Neutrophil (primary cell): ENCODE measurements around the gene SORCS2.

Experiments used
- H3K27ac ChIP-seq: fragments of 200-600 bp; sonication (generic); 2 replicates; pipeline ENCODE4 v1.5.1; 2016; ENCODE audit warnings: mild to moderate bottlenecking, moderate library complexity
- H3K27me3 ChIP-seq: fragments of 200-600 bp; sonication (generic); 2 replicates; pipeline ENCODE4 v1.6.0; 2016; ENCODE audit warnings: mild to moderate bottlenecking
- H3K36me3 ChIP-seq: fragments of 200-600 bp; sonication (generic); 2 replicates; pipeline ENCODE4 v1.5.1; 2017
- H3K4me1 ChIP-seq, 2 experiments: fragments of 200-600 bp in 1 of 2; sonication (generic) in 1 of 2; 1 replicate in 1 of 2; 2 replicates in 1 of 2; pipeline versions ENCODE4 v1.5.1 to v1.6.1; 2013 to 2016; ENCODE audit warnings: low read depth in 1 of 2, low read length in 1 of 2, mild to moderate bottlenecking in 1 of 2, moderate library complexity in 1 of 2; ENCODE audit not compliant: control insufficient read depth in 1 of 2, insufficient read depth in 1 of 2
- H3K4me3 ChIP-seq, 2 experiments: fragments of 200-600 bp in 1 of 2; sonication (generic) in 1 of 2; 1 replicate in 1 of 2; 2 replicates in 1 of 2; pipeline ENCODE4 v1.5.1; 2013 to 2016; ENCODE audit warnings: low read depth in 1 of 2, low read length in 1 of 2, mild to moderate bottlenecking in 1 of 2, moderate library complexity in 1 of 2
- H3K9me3 ChIP-seq: fragments of 200-600 bp; sonication (generic); 2 replicates; pipeline ENCODE4 v1.5.1; 2016
- CTCF ChIP-seq: fragments of 200-600 bp; sonication (generic); IDR thresholded peaks from 2 replicates; pipeline ENCODE4 v1.5.1; 2016; ENCODE audit warnings: antibody characterized with exemption

The SORCS2 gene

GRCh38 chr4:7556558-7556957 is 364.2 kb downstream of the SORCS2 start:
- Histone ChIP-seq H3K9me3 (no peaks in the 10 kb centered on the region), H3K4me1 (no peaks in the 10 kb centered on the region), H3K36me3 (no peaks in the 10 kb centered on the region), H3K27me3 (no peaks in the 10 kb centered on the region), H3K27ac (no peak overlapping the region), H3K4me3 (no peak overlapping the region)
- TF ChIP-seq CTCF = no peak

GRCh38 chr4:7557456-7557855 is 365.1 kb downstream of the SORCS2 start:
- TF ChIP-seq CTCF = no peak
- Histone ChIP-seq H3K36me3 (no peaks in the 10 kb centered on the region), H3K4me1 (no peaks in the 10 kb centered on the region), H3K4me3 (no peak overlapping the region), H3K27ac (no peak overlapping the region), H3K27me3 (no peaks in the 10 kb centered on the region), H3K9me3 (no peaks in the 10 kb centered on the region)

- H3K27me3 ChIP-seq = no peaks in the 10 kb centered on the region
Observed at GRCh38 chr4:7558436-7558835, 366.1 kb downstream of the SORCS2 start.

GRCh38 chr4:7559316-7559715 is 367.0 kb downstream of the SORCS2 start:
- no peaks in the 10 kb centered on the region for H3K27me3 ChIP-seq
- H3K9me3 ChIP-seq = no peaks in the 10 kb centered on the region
- H3K27ac ChIP-seq = no peak overlapping the region
- H3K36me3 ChIP-seq = no peaks in the 10 kb centered on the region
- TF ChIP-seq CTCF = no peak
- no peaks in the 10 kb centered on the region for H3K4me1 ChIP-seq
- no peak overlapping the region for H3K4me3 ChIP-seq

More at GRCh38 chr4:7558436-7558835, 366.1 kb downstream of the SORCS2 start:
- no peak for TF ChIP-seq CTCF
- Histone ChIP-seq H3K36me3 (no peaks in the 10 kb centered on the region), H3K4me1 (no peaks in the 10 kb centered on the region), H3K9me3 (no peaks in the 10 kb centered on the region), H3K27ac (no peak overlapping the region), H3K4me3 (no peak overlapping the region)

GRCh38 chr4:7559741-7560395 is 367.5 kb downstream of the SORCS2 start:
- H3K9me3 ChIP-seq = no peaks in the 10 kb centered on the region
- H3K36me3 ChIP-seq = no peaks in the 10 kb centered on the region
- no peaks in the 10 kb centered on the region for H3K4me1 ChIP-seq
- H3K4me3 ChIP-seq = no peak overlapping the region
- no peak overlapping the region for H3K27ac ChIP-seq
- no peaks in the 10 kb centered on the region for H3K27me3 ChIP-seq
- no peak for TF ChIP-seq CTCF

GRCh38 chr4:7561557-7561956 is 369.2 kb downstream of the SORCS2 start:
- Histone ChIP-seq H3K27me3 (no peaks in the 10 kb centered on the region), H3K4me3 (no peak overlapping the region), H3K4me1 (no peaks in the 10 kb centered on the region), H3K9me3 (no peaks in the 10 kb centered on the region), H3K36me3 (no peaks in the 10 kb centered on the region), H3K27ac (no peak overlapping the region)
- no peak for TF ChIP-seq CTCF
